ENCODE measurements around the gene FAM240A.

DNA sequence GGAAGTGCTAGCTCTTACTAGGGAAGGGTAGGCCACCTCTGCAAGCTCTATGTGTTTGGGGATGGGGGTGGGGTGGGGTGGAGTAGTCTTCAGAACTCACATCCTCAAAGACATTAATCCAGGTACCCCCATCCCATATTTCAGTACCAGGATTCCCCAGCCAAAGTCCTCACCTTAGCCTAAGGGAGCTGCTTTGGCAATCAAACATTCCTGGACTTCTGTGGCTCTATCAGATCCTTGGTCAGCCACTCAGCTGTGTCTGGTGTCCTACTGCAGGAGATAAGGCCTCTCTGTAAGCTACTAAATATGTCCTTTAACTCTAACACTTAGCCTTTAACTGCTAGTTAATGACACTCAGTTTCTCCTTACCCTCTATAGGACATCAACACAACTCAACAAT is 26.9 kb downstream of the FAM240A start:
- TF ChIP-seq, protein P1, sequence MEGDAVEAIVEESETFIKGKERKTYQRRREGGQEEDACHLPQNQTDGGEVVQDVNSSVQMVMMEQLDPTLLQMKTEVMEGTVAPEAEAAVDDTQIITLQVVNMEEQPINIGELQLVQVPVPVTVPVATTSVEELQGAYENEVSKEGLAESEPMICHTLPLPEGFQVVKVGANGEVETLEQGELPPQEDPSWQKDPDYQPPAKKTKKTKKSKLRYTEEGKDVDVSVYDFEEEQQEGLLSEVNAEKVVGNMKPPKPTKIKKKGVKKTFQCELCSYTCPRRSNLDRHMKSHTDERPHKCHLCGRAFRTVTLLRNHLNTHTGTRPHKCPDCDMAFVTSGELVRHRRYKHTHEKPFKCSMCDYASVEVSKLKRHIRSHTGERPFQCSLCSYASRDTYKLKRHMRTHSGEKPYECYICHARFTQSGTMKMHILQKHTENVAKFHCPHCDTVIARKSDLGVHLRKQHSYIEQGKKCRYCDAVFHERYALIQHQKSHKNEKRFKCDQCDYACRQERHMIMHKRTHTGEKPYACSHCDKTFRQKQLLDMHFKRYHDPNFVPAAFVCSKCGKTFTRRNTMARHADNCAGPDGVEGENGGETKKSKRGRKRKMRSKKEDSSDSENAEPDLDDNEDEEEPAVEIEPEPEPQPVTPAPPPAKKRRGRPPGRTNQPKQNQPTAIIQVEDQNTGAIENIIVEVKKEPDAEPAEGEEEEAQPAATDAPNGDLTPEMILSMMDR (IDR thresholded peaks at IDR 0.05), result no peak
- TF ChIP-seq ZFX (IDR thresholded peaks at IDR 0.05; ENCODE audit: borderline replicate concordance), result no peak
